ENCODE results near the gene OSBPL3. TPM values are rescaled to one million over a fixed set of nuclear protein-coding genes. Genes with fewer than 3 reads are reported as not detected.

The OSBPL3 gene
- total and polyA plus RNA-seq, 2 donors (not counting 1 experiment from before 2014, with no cell fraction given), result 22.7 to 70.2 TPM

DNA sequence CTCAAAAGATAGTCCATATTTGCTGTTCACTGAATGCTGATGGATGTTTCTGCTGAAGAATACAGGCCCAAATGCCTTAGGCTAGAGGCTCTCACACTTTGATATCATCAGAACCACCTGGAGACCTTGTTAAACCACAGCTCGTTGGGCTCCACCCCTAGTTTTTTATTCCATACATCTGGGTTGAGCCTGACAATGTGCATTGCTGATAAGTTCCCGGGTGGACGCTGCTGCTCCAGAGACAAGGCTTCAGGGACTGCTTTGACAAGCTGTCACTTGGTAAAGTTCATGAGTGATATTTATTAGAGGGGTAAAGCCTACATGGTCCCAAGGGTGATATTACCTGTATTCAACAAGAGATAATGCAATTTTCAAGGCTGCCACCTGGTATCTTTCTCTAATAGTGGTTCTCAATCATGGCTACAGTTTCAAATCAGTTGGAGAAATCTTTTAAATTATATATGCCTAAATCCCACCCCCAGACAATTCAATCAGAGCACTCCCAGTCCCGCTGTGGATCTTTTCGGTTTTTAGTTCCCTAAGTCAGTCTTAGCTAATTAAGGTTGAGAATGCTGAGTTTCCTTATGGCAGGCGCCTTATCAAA, 115.7 kb downstream of the OSBPL3 start:
- Histone ChIP-seq H3K4me3 (replicated peaks in 1 of 4; ENCODE audit: control extremely low read depth in 1 of 4, insufficient read depth in 1 of 4, low read depth in 3 of 4, low read length in 4 of 4) (no peak overlapping the region), H3K4me1 (ENCODE audit: control insufficient read depth, extremely low read depth, insufficient read depth, low read length) (no peaks in the 10 kb centered on the region), H3K9me3 (ENCODE audit: control insufficient read depth, insufficient read depth, low read depth, low read length) (no peaks in the 10 kb centered on the region), H3K27me3 (ENCODE audit: control insufficient read depth, insufficient read depth, low read length) (no peaks in the 10 kb centered on the region), H3K27ac (ENCODE audit: insufficient read depth, low read length) (no peak overlapping the region), H3K9ac (ENCODE audit: insufficient read depth, low read length) (no peak overlapping the region), H3K36me3 (ENCODE audit: control insufficient read depth, insufficient read depth, low read length) (peaks cover 11% of the 10 kb centered on the region), H2AFZ (ENCODE audit: low read length) (no peak overlapping the region), H4K20me1 (ENCODE audit: control insufficient read depth, extremely low read depth, insufficient read depth, low read length) (no peaks in the 10 kb centered on the region), H3K79me2 (ENCODE audit: control insufficient read depth, insufficient read depth, low read length) (no peaks in the 10 kb centered on the region), H3K4me2 (ENCODE audit: extremely low read depth, insufficient read depth, low read length) (no peak overlapping the region)
- TF ChIP-seq EZH2 (IDR thresholded peaks at IDR 0.05; ENCODE audit: low read length, missing control alignments), result no peak
- TF ChIP-seq, protein P1, sequence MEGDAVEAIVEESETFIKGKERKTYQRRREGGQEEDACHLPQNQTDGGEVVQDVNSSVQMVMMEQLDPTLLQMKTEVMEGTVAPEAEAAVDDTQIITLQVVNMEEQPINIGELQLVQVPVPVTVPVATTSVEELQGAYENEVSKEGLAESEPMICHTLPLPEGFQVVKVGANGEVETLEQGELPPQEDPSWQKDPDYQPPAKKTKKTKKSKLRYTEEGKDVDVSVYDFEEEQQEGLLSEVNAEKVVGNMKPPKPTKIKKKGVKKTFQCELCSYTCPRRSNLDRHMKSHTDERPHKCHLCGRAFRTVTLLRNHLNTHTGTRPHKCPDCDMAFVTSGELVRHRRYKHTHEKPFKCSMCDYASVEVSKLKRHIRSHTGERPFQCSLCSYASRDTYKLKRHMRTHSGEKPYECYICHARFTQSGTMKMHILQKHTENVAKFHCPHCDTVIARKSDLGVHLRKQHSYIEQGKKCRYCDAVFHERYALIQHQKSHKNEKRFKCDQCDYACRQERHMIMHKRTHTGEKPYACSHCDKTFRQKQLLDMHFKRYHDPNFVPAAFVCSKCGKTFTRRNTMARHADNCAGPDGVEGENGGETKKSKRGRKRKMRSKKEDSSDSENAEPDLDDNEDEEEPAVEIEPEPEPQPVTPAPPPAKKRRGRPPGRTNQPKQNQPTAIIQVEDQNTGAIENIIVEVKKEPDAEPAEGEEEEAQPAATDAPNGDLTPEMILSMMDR (conservative IDR thresholded peaks at IDR 0.05 in 1 of 2, IDR thresholded peaks at IDR 0.05 in 1 of 2; ENCODE audit: low read depth in 1 of 2, low read length in 2 of 2), result no peak
- no peak for DNase-seq (ENCODE audit: low read depth in 2 of 2)

DNA sequence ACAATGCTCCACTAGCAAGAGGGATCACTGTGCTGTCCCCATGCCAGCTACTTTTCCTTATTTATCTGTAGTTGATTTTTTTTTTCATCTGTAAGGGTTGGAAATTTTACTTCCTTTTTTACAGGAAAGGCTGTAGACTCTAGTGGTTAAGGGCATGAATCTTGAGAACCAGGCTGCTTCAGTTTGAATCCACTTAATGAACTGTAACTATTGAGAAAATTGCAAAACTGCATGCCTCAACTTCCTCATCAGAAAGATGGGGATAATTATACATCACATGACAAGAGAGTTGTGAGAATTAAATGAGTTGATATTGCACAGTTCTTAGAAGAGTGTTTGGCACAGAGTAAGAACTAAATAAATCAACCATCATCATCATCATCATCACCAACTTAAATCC, 116.4 kb downstream of the OSBPL3 start:
- Histone ChIP-seq H3K27me3 (ENCODE audit: control insufficient read depth, insufficient read depth, low read length) (no peaks in the 10 kb centered on the region), H3K79me2 (ENCODE audit: control insufficient read depth, insufficient read depth, low read length) (no peaks in the 10 kb centered on the region), H4K20me1 (ENCODE audit: control insufficient read depth, extremely low read depth, insufficient read depth, low read length) (no peaks in the 10 kb centered on the region), H3K4me3 (replicated peaks in 1 of 4; ENCODE audit: control extremely low read depth in 1 of 4, insufficient read depth in 1 of 4, low read depth in 3 of 4, low read length in 4 of 4) (no peak overlapping the region), H3K4me2 (ENCODE audit: extremely low read depth, insufficient read depth, low read length) (no peak overlapping the region), H2AFZ (ENCODE audit: low read length) (no peak overlapping the region), H3K36me3 (ENCODE audit: control insufficient read depth, insufficient read depth, low read length) (peaks cover 11% of the 10 kb centered on the region), H3K27ac (ENCODE audit: insufficient read depth, low read length) (no peak overlapping the region), H3K9me3 (ENCODE audit: control insufficient read depth, insufficient read depth, low read depth, low read length) (no peaks in the 10 kb centered on the region), H3K9ac (ENCODE audit: insufficient read depth, low read length) (no peak overlapping the region), H3K4me1 (ENCODE audit: control insufficient read depth, extremely low read depth, insufficient read depth, low read length) (no peaks in the 10 kb centered on the region)
- no peak for DNase-seq (ENCODE audit: low read depth in 2 of 2)
- TF ChIP-seq, protein P1 (conservative IDR thresholded peaks at IDR 0.05 in 1 of 2, IDR thresholded peaks at IDR 0.05 in 1 of 2; ENCODE audit: low read depth in 1 of 2, low read length in 2 of 2), result no peak
- no peak for TF ChIP-seq EZH2 (IDR thresholded peaks at IDR 0.05; ENCODE audit: low read length, missing control alignments)

DNA sequence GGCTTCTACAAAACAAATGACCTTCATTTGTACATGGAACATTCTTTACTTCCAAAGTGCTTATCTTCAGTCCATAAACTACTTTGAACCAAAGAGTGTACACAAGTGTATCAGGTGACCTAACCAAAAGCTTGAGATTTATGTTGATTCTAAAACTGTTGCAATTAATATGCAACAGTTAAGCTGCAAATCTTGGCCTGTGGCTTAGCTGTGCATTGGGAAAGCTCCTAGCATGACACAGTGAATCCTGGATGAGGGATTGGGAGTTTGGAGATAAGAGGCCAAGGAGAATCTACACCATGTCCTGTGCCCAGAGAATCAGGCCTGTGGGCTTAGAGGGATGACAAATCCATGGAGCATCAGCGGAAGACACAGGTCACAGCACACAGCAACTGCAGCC, 117.5 kb downstream of the OSBPL3 start:
- Histone ChIP-seq H3K79me2 (ENCODE audit: control insufficient read depth, insufficient read depth, low read length) (no peaks in the 10 kb centered on the region), H3K9ac (ENCODE audit: insufficient read depth, low read length) (no peak overlapping the region), H3K4me2 (ENCODE audit: extremely low read depth, insufficient read depth, low read length) (no peak overlapping the region), H3K4me1 (ENCODE audit: control insufficient read depth, extremely low read depth, insufficient read depth, low read length) (no peaks in the 10 kb centered on the region), H3K9me3 (ENCODE audit: control insufficient read depth, insufficient read depth, low read depth, low read length) (no peaks in the 10 kb centered on the region), H3K27me3 (ENCODE audit: control insufficient read depth, insufficient read depth, low read length) (no peaks in the 10 kb centered on the region), H2AFZ (ENCODE audit: low read length) (no peak overlapping the region), H3K4me3 (replicated peaks in 1 of 4; ENCODE audit: control extremely low read depth in 1 of 4, insufficient read depth in 1 of 4, low read depth in 3 of 4, low read length in 4 of 4) (no peak overlapping the region), H4K20me1 (ENCODE audit: control insufficient read depth, extremely low read depth, insufficient read depth, low read length) (no peaks in the 10 kb centered on the region), H3K27ac (ENCODE audit: insufficient read depth, low read length) (no peak overlapping the region), H3K36me3 (ENCODE audit: control insufficient read depth, insufficient read depth, low read length) (peaks cover 17% of the 10 kb centered on the region)
- TF ChIP-seq, protein P1 (conservative IDR thresholded peaks at IDR 0.05 in 1 of 2, IDR thresholded peaks at IDR 0.05 in 1 of 2; ENCODE audit: low read depth in 1 of 2, low read length in 2 of 2), result no peak
- no peak for TF ChIP-seq EZH2 (IDR thresholded peaks at IDR 0.05; ENCODE audit: low read length, missing control alignments)
- DNase-seq (ENCODE audit: low read depth in 2 of 2), result no peak

Measured in fibroblast of lung (primary cell).